Trophoblast cell (in vitro differentiated cells and primary cell): ENCODE data around the gene SMIM10L2A.

Source experiments
- DNase-seq, 2 donors: peaks; one replicate each; pipeline ENCODE4 v3.0.0-alpha.2; 2016
- H2AFZ ChIP-seq: 2 replicates; pipeline ENCODE4 v1.6.1; 2013; ENCODE audit warnings: low read length, moderate library complexity, mild to moderate bottlenecking; ENCODE audit not compliant: insufficient read depth, poor library complexity
- H2AK5ac ChIP-seq: 2 replicates; pipeline ENCODE4 v1.6.1; 2013; ENCODE audit warnings: mild to moderate bottlenecking, low read length
- H2BK120ac ChIP-seq: 2 replicates; pipeline ENCODE4 v1.6.1; 2013; ENCODE audit warnings: low read length, mild to moderate bottlenecking, moderate library complexity; ENCODE audit not compliant: insufficient read depth, poor library complexity
- H2BK12ac ChIP-seq: 2 replicates; pipeline ENCODE4 v1.6.1; 2013; ENCODE audit warnings: mild to moderate bottlenecking, low read length, moderate library complexity
- H2BK5ac ChIP-seq: 2 replicates; pipeline ENCODE4 v1.6.1; 2013; ENCODE audit warnings: low read length, low read depth, moderate library complexity, mild to moderate bottlenecking; ENCODE audit not compliant: poor library complexity
- H3K14ac ChIP-seq: 2 replicates; pipeline ENCODE4 v1.6.1; 2013; ENCODE audit warnings: mild to moderate bottlenecking, low read length
- H3K18ac ChIP-seq: 2 replicates; pipeline ENCODE4 v1.6.1; 2013; ENCODE audit warnings: mild to moderate bottlenecking, low read length
- H3K23ac ChIP-seq: 2 replicates; pipeline ENCODE4 v1.6.1; 2013; ENCODE audit warnings: low read length
- H3K27ac ChIP-seq: 2 replicates; pipeline ENCODE4 v1.5.1; 2013; ENCODE audit warnings: low read depth, mild to moderate bottlenecking, inconsistent platforms, low read length, moderate library complexity
- H3K27me3 ChIP-seq: 2 replicates; pipeline ENCODE4 v1.6.1; 2013; ENCODE audit warnings: inconsistent platforms, mild to moderate bottlenecking, low read length, moderate library complexity; ENCODE audit not compliant: insufficient read depth
- H3K36me3 ChIP-seq, 2 experiments: 1 replicate in 1 of 2; 2 replicates in 1 of 2; pipeline ENCODE4 v1.6.1; 2013; ENCODE audit warnings: low read length in 2 of 2, mild to moderate bottlenecking in 2 of 2, moderate library complexity in 1 of 2; ENCODE audit not compliant: insufficient read depth in 2 of 2, control insufficient read depth in 1 of 2
- H3K4ac ChIP-seq: 2 replicates; pipeline ENCODE4 v1.6.1; 2013; ENCODE audit warnings: low read depth, mild to moderate bottlenecking, low read length, moderate library complexity
- H3K4me1 ChIP-seq, 2 experiments: 1 replicate in 1 of 2; 2 replicates in 1 of 2; pipeline ENCODE4 v1.6.1; 2013; ENCODE audit warnings: low read length in 2 of 2, mild to moderate bottlenecking in 2 of 2, moderate library complexity in 1 of 2; ENCODE audit not compliant: insufficient read depth in 2 of 2, control insufficient read depth in 1 of 2
- H3K4me2 ChIP-seq: 2 replicates; pipeline ENCODE4 v1.6.1; 2013; ENCODE audit warnings: inconsistent platforms, mild to moderate bottlenecking, low read length, moderate library complexity
- H3K4me3 ChIP-seq: 2 replicates; pipeline ENCODE4 v1.5.1; 2013; ENCODE audit warnings: mild to moderate bottlenecking, low read depth, low read length, inconsistent platforms
- H3K79me1 ChIP-seq: one replicate; pipeline ENCODE4 v1.6.1; 2013; ENCODE audit warnings: low read length
- H3K79me2 ChIP-seq: 2 replicates; pipeline ENCODE4 v1.6.1; 2013; ENCODE audit warnings: low read length, mild to moderate bottlenecking; ENCODE audit not compliant: control insufficient read depth, insufficient read depth, poor library complexity
- H3K9ac ChIP-seq: 2 replicates; pipeline ENCODE4 v1.6.1; 2013; ENCODE audit warnings: mild to moderate bottlenecking, low read length
- H3K9me3 ChIP-seq: 2 replicates; pipeline ENCODE4 v1.6.1; 2013; ENCODE audit warnings: low read depth, mild to moderate bottlenecking, control low read depth, inconsistent platforms, low read length; ENCODE audit not compliant: insufficient read depth
- H4K12ac ChIP-seq: 2 replicates; pipeline ENCODE4 v1.6.1; 2013; ENCODE audit warnings: low read depth, mild to moderate bottlenecking, low read length, moderate library complexity
- H4K8ac ChIP-seq: 2 replicates; pipeline ENCODE4 v1.6.1; 2013; ENCODE audit warnings: low read depth, mild to moderate bottlenecking, low read length, moderate library complexity
- H4K91ac ChIP-seq: one replicate; pipeline ENCODE4 v1.6.1; 2013; ENCODE audit warnings: low read depth, mild to moderate bottlenecking, low read length, moderate library complexity
- WGBS: extraction: QIAGEN DNeasy Blood & Tissue Kit; methylation state at CpG from one replicate; pipeline ENCODE4 v1.1.7; 2013; ENCODE audit warnings: missing lambda C conversion rate; ENCODE audit not compliant: insufficient read length, insufficient coverage; ENCODE audit errors: extremely low coverage; 5-methylcytosine and 5-hydroxymethylcytosine counted together

The SMIM10L2A gene

GRCh38 chrX:135391734-135392133, 30.0 kb upstream of the SMIM10L2A start:
- Histone ChIP-seq H3K14ac (no peak overlapping the region), H2AK5ac (no peak overlapping the region), H3K4ac (no peak overlapping the region), H2AFZ (no peak overlapping the region), H3K9ac (no peak overlapping the region), H2BK120ac (no peak overlapping the region), H4K12ac (no peak overlapping the region), H3K27ac (no peak overlapping the region), H4K8ac (no peak overlapping the region), H3K9me3 (no peaks in the 10 kb centered on the region), H3K18ac (no peak overlapping the region), H3K4me2 (no peak overlapping the region), H3K27me3 (no peaks in the 10 kb centered on the region), H2BK12ac (no peak overlapping the region), H4K91ac (no peak overlapping the region), H3K36me3 (no peaks in the 10 kb centered on the region), H3K4me3 (no peak overlapping the region), H3K4me1 (no peaks in the 10 kb centered on the region), H2BK5ac (no peak overlapping the region), H3K23ac (no peak overlapping the region), H3K79me1 (no peaks in the 10 kb centered on the region), H3K79me2 (no peaks in the 10 kb centered on the region)
- WGBS: no CpG with 5 or more reads among the region's 7 CpGs
- DNase-seq: peak in 1 of 2 donors; percentile 2

GRCh38 chrX:135393051-135393450, 28.7 kb upstream of the SMIM10L2A start:
- H2AK5ac ChIP-seq: no peak overlapping the region
- H3K27me3 ChIP-seq: no peaks in the 10 kb centered on the region
- H4K12ac ChIP-seq: no peak overlapping the region
- H2AFZ ChIP-seq: no peak overlapping the region
- no peaks in the 10 kb centered on the region for H3K79me2 ChIP-seq
- no peak overlapping the region for H3K18ac ChIP-seq
- no peak overlapping the region for H3K9ac ChIP-seq
- no peaks in the 10 kb centered on the region for H3K36me3 ChIP-seq
- H3K9me3 ChIP-seq: no peaks in the 10 kb centered on the region
- no peak overlapping the region for H2BK12ac ChIP-seq
- WGBS: no CpG with 5 or more reads among the region's 5 CpGs
- no peak for DNase-seq
- H3K27ac ChIP-seq: no peak overlapping the region
- H3K4ac ChIP-seq: no peak overlapping the region
- no peak overlapping the region for H3K4me2 ChIP-seq
- no peaks in the 10 kb centered on the region for H3K79me1 ChIP-seq
- no peaks in the 10 kb centered on the region for H3K4me1 ChIP-seq
- H3K4me3 ChIP-seq: no peak overlapping the region
- H2BK5ac ChIP-seq: no peak overlapping the region
- H3K14ac ChIP-seq: no peak overlapping the region
- no peak overlapping the region for H4K8ac ChIP-seq
- H4K91ac ChIP-seq: no peak overlapping the region
- H3K23ac ChIP-seq: no peak overlapping the region
- H2BK120ac ChIP-seq: no peak overlapping the region

GRCh38 chrX:135395064-135395463, 26.7 kb upstream of the SMIM10L2A start:
- no peak overlapping the region for H3K23ac ChIP-seq
- H3K9ac ChIP-seq: no peak overlapping the region
- no peak overlapping the region for H4K91ac ChIP-seq
- WGBS: no CpG with 5 or more reads among the region's 6 CpGs
- H3K4me3 ChIP-seq: no peak overlapping the region
- H2AK5ac ChIP-seq: no peak overlapping the region
- H3K14ac ChIP-seq: no peak overlapping the region
- no peak overlapping the region for H3K18ac ChIP-seq
- H3K27me3 ChIP-seq: no peaks in the 10 kb centered on the region
- H4K8ac ChIP-seq: no peak overlapping the region
- H2AFZ ChIP-seq: no peak overlapping the region
- H3K4me1 ChIP-seq: no peaks in the 10 kb centered on the region
- H3K27ac ChIP-seq: no peak overlapping the region
- H4K12ac ChIP-seq: no peak overlapping the region
- no peaks in the 10 kb centered on the region for H3K36me3 ChIP-seq
- H3K4ac ChIP-seq: no peak overlapping the region
- H2BK120ac ChIP-seq: no peak overlapping the region
- H2BK12ac ChIP-seq: no peak overlapping the region
- H3K4me2 ChIP-seq: no peak overlapping the region
- DNase-seq: no peak
- H3K9me3 ChIP-seq: no peaks in the 10 kb centered on the region
- H3K79me2 ChIP-seq: no peaks in the 10 kb centered on the region
- H2BK5ac ChIP-seq: no peak overlapping the region
- H3K79me1 ChIP-seq: no peaks in the 10 kb centered on the region

GRCh38 chrX:135396109-135396508, 25.6 kb upstream of the SMIM10L2A start:
- Histone ChIP-seq H3K4me2 (no peak overlapping the region), H4K8ac (no peak overlapping the region), H3K27me3 (no peaks in the 10 kb centered on the region), H3K27ac (no peak overlapping the region), H3K4me1 (no peaks in the 10 kb centered on the region), H2BK120ac (no peak overlapping the region), H2AK5ac (no peak overlapping the region), H3K36me3 (no peaks in the 10 kb centered on the region), H2BK5ac (no peak overlapping the region), H3K79me2 (no peaks in the 10 kb centered on the region), H3K14ac (no peak overlapping the region), H3K18ac (no peak overlapping the region), H4K91ac (no peak overlapping the region), H2AFZ (no peak overlapping the region), H2BK12ac (no peak overlapping the region), H3K4me3 (no peak overlapping the region), H3K9ac (no peak overlapping the region), H3K9me3 (no peaks in the 10 kb centered on the region), H4K12ac (no peak overlapping the region), H3K4ac (no peak overlapping the region), H3K23ac (no peak overlapping the region), H3K79me1 (no peaks in the 10 kb centered on the region)
- no CpG with 5 or more reads among the region's 4 CpGs for WGBS
- DNase-seq: no peak
